ENCODE measurements around the gene FCRL6. TPM values are rescaled to one million over a fixed set of nuclear protein-coding genes. Genes with fewer than 3 reads are reported as not detected.

FCRL6 gene
- total and polyA plus RNA-seq, 2 donors (not counting 3 experiments of a cell fraction or from before 2014, with no cell fraction given): 0.06 TPM; not detected in 1

GRCh38 chr1:159857889-159858288 is 55.7 kb downstream of the FCRL6 start:
- ChIA-PET POLR2A (no interaction called here), CTCF (interaction anchor here (1.0 to 1.1 kb wide), 3 partner anchors 33 to 150 kb away, joined by 3 read pairs; no protein-coding TSS in a partner anchor)
- no peaks in the 10 kb centered on the region for H3K36me3 ChIP-seq (ENCODE audit: control insufficient read depth in 2 of 2, extremely low read depth in 1 of 2, insufficient read depth in 2 of 2, low read length in 2 of 2)
- FAIRE-seq (no peak), DNase-seq (ENCODE audit: low read depth, low spot score) (no peak)
- dilution Hi-C loops (cut with MboI; ENCODE audit: extremely low pct_ligation_motif_present, low sequenced_read_pairs) (no loop called here), intact Hi-C loops (cut with micrococcal nuclease) (no loop called here)
- no peak overlapping the region for H3K4me3 ChIP-seq (replicated peaks in 1 of 3; ENCODE audit: insufficient read depth in 1 of 3, low read depth in 1 of 3, low read length in 3 of 3)
- no peaks in the 10 kb centered on the region for H3K9me1 ChIP-seq (replicated peaks; ENCODE audit: control insufficient read depth, extremely low read depth, insufficient read depth, low read length)
- BruUV-seq (replicated peaks): no TSS peak
- H3K4me2 ChIP-seq (ENCODE audit: insufficient read depth, low read length): no peak overlapping the region
- H2AFZ ChIP-seq (ENCODE audit: low read depth, low read length): no peak overlapping the region
- H3K27ac ChIP-seq (ENCODE audit: insufficient read depth, low read depth, low read length): no peak overlapping the region
- no peaks in the 10 kb centered on the region for H3K27me3 ChIP-seq (ENCODE audit: control insufficient read depth in 2 of 2, insufficient read depth in 2 of 2, low read length in 2 of 2)
- H3K4me1 ChIP-seq (ENCODE audit: control insufficient read depth, extremely low read depth, insufficient read depth, low read length): peaks cover 12% of the 10 kb centered on the region
- H3K79me2 ChIP-seq (ENCODE audit: control insufficient read depth, insufficient read depth, low read length): no peaks in the 10 kb centered on the region
- no peak overlapping the region for H3K9ac ChIP-seq (replicated peaks; ENCODE audit: extremely low read depth, insufficient read depth, low read length)
- TF ChIP-seq MYC (IDR thresholded peaks at IDR 0.05; ENCODE audit: low read depth, low read length) (no peak), EZH2 (IDR thresholded peaks at IDR 0.05; ENCODE audit: borderline replicate concordance, low read depth, low read length, severe bottlenecking) (no peak), GATA2 (IDR thresholded peaks at IDR 0.05; ENCODE audit: insufficient read depth, insufficient read length, low read depth, low read length) (no peak)
- no peaks in the 10 kb centered on the region for H4K20me1 ChIP-seq (replicated peaks; ENCODE audit: control insufficient read depth, extremely low read depth, insufficient read depth, low read length)
- H3K9me3 ChIP-seq (replicated peaks; ENCODE audit: control insufficient read depth, insufficient read depth, low read length): no peaks in the 10 kb centered on the region

- Histone ChIP-seq H3K4me2 (ENCODE audit: insufficient read depth, low read length) (no peak overlapping the region), H2AFZ (ENCODE audit: low read depth, low read length) (no peak overlapping the region), H3K27ac (ENCODE audit: insufficient read depth, low read depth, low read length) (no peak overlapping the region), H3K79me2 (ENCODE audit: control insufficient read depth, insufficient read depth, low read length) (no peaks in the 10 kb centered on the region), H3K9me1 (replicated peaks; ENCODE audit: control insufficient read depth, extremely low read depth, insufficient read depth, low read length) (no peaks in the 10 kb centered on the region), H3K9me3 (replicated peaks; ENCODE audit: control insufficient read depth, insufficient read depth, low read length) (no peaks in the 10 kb centered on the region), H3K36me3 (ENCODE audit: control insufficient read depth in 2 of 2, extremely low read depth in 1 of 2, insufficient read depth in 2 of 2, low read length in 2 of 2) (no peaks in the 10 kb centered on the region), H3K9ac (replicated peaks; ENCODE audit: extremely low read depth, insufficient read depth, low read length) (no peak overlapping the region), H3K4me1 (ENCODE audit: control insufficient read depth, extremely low read depth, insufficient read depth, low read length) (peaks cover 4% of the 10 kb centered on the region), H4K20me1 (replicated peaks; ENCODE audit: control insufficient read depth, extremely low read depth, insufficient read depth, low read length) (no peaks in the 10 kb centered on the region), H3K27me3 (ENCODE audit: control insufficient read depth in 2 of 2, insufficient read depth in 2 of 2, low read length in 2 of 2) (no peaks in the 10 kb centered on the region), H3K4me3 (replicated peaks in 1 of 3; ENCODE audit: insufficient read depth in 1 of 3, low read depth in 1 of 3, low read length in 3 of 3) (no peak overlapping the region)
- no peak for DNase-seq (ENCODE audit: low read depth, low spot score)
- ChIA-PET CTCF (interaction anchor here (0.9 to 1.4 kb wide), 3 partner anchors 31 to 698 kb away, joined by 3 to 5 read pairs (median 5); no protein-coding TSS in a partner anchor), POLR2A (no interaction called here)
- BruUV-seq (replicated peaks): no TSS peak
- no peak for FAIRE-seq
- intact Hi-C loops (cut with micrococcal nuclease): no loop called here
- TF ChIP-seq MAX (IDR thresholded peaks at IDR 0.05; ENCODE audit: insufficient read depth, insufficient read length) (no peak), CTCF (IDR thresholded peaks at IDR 0.05; ENCODE audit: extremely low read depth in 1 of 2, insufficient read depth in 1 of 2, low read depth in 1 of 2, low read length in 2 of 2) (no peak), GATA2 (IDR thresholded peaks at IDR 0.05; ENCODE audit: insufficient read depth, insufficient read length, low read depth, low read length) (no peak), POLR2A (IDR thresholded peaks at IDR 0.05; ENCODE audit: low read depth, low read length) (no peak), EZH2 (IDR thresholded peaks at IDR 0.05; ENCODE audit: borderline replicate concordance, low read depth, low read length, severe bottlenecking) (no peak), FOS (IDR thresholded peaks at IDR 0.05; ENCODE audit: borderline replicate concordance, insufficient read depth, low read length) (no peak), POLR2AphosphoS5 (IDR thresholded peaks at IDR 0.05; ENCODE audit: insufficient read depth, low read depth, low read length) (no peak), JUN (IDR thresholded peaks at IDR 0.05; ENCODE audit: borderline replicate concordance, insufficient read depth, insufficient read length, low read depth) (no peak), MYC (IDR thresholded peaks at IDR 0.05; ENCODE audit: low read depth, low read length) (no peak)
- dilution Hi-C loops (cut with MboI; ENCODE audit: extremely low pct_ligation_motif_present, low sequenced_read_pairs): no loop called here
Observed at GRCh38 chr1:159859767-159860322, 57.7 kb downstream of the FCRL6 start.
